H9 (cell line): ENCODE measurements around the gene NUDT7. TPM values are rescaled to one million over a fixed set of nuclear protein-coding genes. Genes with fewer than 3 reads are reported as not detected.

Source experiments
- DNase-seq: peaks from one replicate; pipeline ENCODE4 v3.0.0-alpha.2; 2017
- H2AFZ ChIP-seq: one replicate; pipeline ENCODE4 v1.6.1; 2013; ENCODE audit warnings: mild to moderate bottlenecking, low read length, control low read depth, moderate library complexity
- H2AK5ac ChIP-seq: 2 replicates; pipeline ENCODE4 v1.6.1; 2013; ENCODE audit warnings: low read length, control low read depth, mixed read lengths; ENCODE audit not compliant: insufficient read length
- H2BK120ac ChIP-seq: one replicate; pipeline ENCODE4 v1.6.1; 2013; ENCODE audit warnings: low read depth, mild to moderate bottlenecking, low read length, control low read depth, inconsistent platforms; ENCODE audit not compliant: poor library complexity, severe bottlenecking
- H2BK12ac ChIP-seq: 2 replicates; pipeline ENCODE4 v1.6.1; 2013; ENCODE audit warnings: low read length, control low read depth, mixed read lengths, low read depth; ENCODE audit not compliant: insufficient read length
- H2BK15ac ChIP-seq: 2 replicates; pipeline ENCODE4 v1.6.1; 2013; ENCODE audit warnings: low read depth, low read length, control low read depth
- H2BK20ac ChIP-seq: one replicate; pipeline ENCODE4 v1.6.1; 2013; ENCODE audit warnings: low read depth, mild to moderate bottlenecking, low read length, control low read depth, inconsistent platforms; ENCODE audit not compliant: poor library complexity, severe bottlenecking
- H2BK5ac ChIP-seq: 2 replicates; pipeline ENCODE4 v1.6.1; 2013; ENCODE audit warnings: low read length, control low read depth, mixed read lengths; ENCODE audit not compliant: insufficient read length
- H3K14ac ChIP-seq: 2 replicates; pipeline ENCODE4 v1.6.1; 2013; ENCODE audit warnings: low read length, control low read depth; ENCODE audit not compliant: insufficient read depth
- H3K18ac ChIP-seq: 2 replicates; pipeline ENCODE4 v1.6.1; 2013; ENCODE audit warnings: low read depth, mild to moderate bottlenecking, mixed read lengths, low read length, control low read depth; ENCODE audit not compliant: insufficient read length
- H3K23ac ChIP-seq: 2 replicates; pipeline ENCODE4 v1.6.1; 2013; ENCODE audit warnings: low read length, control low read depth, mixed read lengths, low read depth; ENCODE audit not compliant: insufficient read length
- H3K23me2 ChIP-seq: 2 replicates; pipeline ENCODE4 v1.6.1; 2013; ENCODE audit warnings: low read depth, mild to moderate bottlenecking, mixed read lengths, low read length, control low read depth; ENCODE audit not compliant: insufficient read length, poor library complexity, severe bottlenecking
- H3K27ac ChIP-seq: 2 replicates; pipeline ENCODE4 v1.5.1; 2013; ENCODE audit warnings: low read length, control low read depth, mixed read lengths, low read depth; ENCODE audit not compliant: insufficient read length
- H3K27me3 ChIP-seq: 2 replicates; pipeline ENCODE4 v1.6.1; 2013; ENCODE audit warnings: low read length, control low read depth, inconsistent platforms; ENCODE audit not compliant: insufficient read depth
- H3K4ac ChIP-seq: 2 replicates; pipeline ENCODE4 v1.6.1; 2013; ENCODE audit warnings: low read depth, mild to moderate bottlenecking, control low read depth, inconsistent platforms, low read length, moderate library complexity
- H3K4me1 ChIP-seq: 2 replicates; pipeline ENCODE4 v1.6.1; 2013; ENCODE audit warnings: low read length, control low read depth, inconsistent platforms; ENCODE audit not compliant: insufficient read depth
- H3K4me2 ChIP-seq: 2 replicates; pipeline ENCODE4 v1.6.1; 2013; ENCODE audit warnings: low read length, control low read depth, mixed read lengths; ENCODE audit not compliant: insufficient read length, insufficient read depth
- H3K56ac ChIP-seq: 2 replicates; pipeline ENCODE4 v1.6.1; 2013; ENCODE audit warnings: low read depth, mild to moderate bottlenecking, mixed read lengths, low read length, control low read depth; ENCODE audit not compliant: insufficient read length
- H3K79me1 ChIP-seq: 2 replicates; pipeline ENCODE4 v1.6.1; 2013; ENCODE audit warnings: low read depth, mild to moderate bottlenecking, moderate library complexity, low read length, control low read depth, inconsistent platforms; ENCODE audit not compliant: insufficient read depth, poor library complexity, severe bottlenecking
- H3K79me2 ChIP-seq: 2 replicates; pipeline ENCODE4 v1.6.1; 2013; ENCODE audit warnings: low read length, control low read depth, inconsistent platforms; ENCODE audit not compliant: insufficient read depth
- H3K9ac ChIP-seq: 2 replicates; pipeline ENCODE4 v1.6.1; 2013; ENCODE audit warnings: low read length, control low read depth, mixed read lengths; ENCODE audit not compliant: insufficient read length; ENCODE audit errors: extremely low read depth
- H3K9me3 ChIP-seq: one replicate; pipeline ENCODE4 v1.6.1; 2013; ENCODE audit warnings: low read depth, low read length, inconsistent platforms; ENCODE audit not compliant: control insufficient read depth
- H3T11ph ChIP-seq: one replicate; pipeline ENCODE4 v1.6.1; 2013; ENCODE audit warnings: mild to moderate bottlenecking, low read length, control low read depth, inconsistent platforms
- H4K20me1 ChIP-seq: one replicate; pipeline ENCODE4 v1.6.1; 2013; ENCODE audit not compliant: control insufficient read depth, insufficient read length, insufficient read depth
- H4K5ac ChIP-seq: 2 replicates; pipeline ENCODE4 v1.6.1; 2013; ENCODE audit warnings: low read depth, mild to moderate bottlenecking, mixed read lengths, low read length, control low read depth; ENCODE audit not compliant: insufficient read length
- H4K8ac ChIP-seq: replicated peaks from 2 replicates; pipeline ENCODE4 v1.6.1; 2013; ENCODE audit warnings: low read length, control low read depth, mixed read lengths, low read depth; ENCODE audit not compliant: insufficient read length
- H4K91ac ChIP-seq: 2 replicates; pipeline ENCODE4 v1.6.1; 2013; ENCODE audit warnings: low read depth, mild to moderate bottlenecking, moderate library complexity, mixed read lengths, low read length, control low read depth; ENCODE audit not compliant: insufficient read length
- H3K27ac Mint-ChIP-seq, 3 experiments: 2 replicates in 2 of 3; 3 replicates in 1 of 3; pipeline ENCODE4 v1.8.0; 2020 to 2021; ENCODE audit warnings: mixed read lengths in 3 of 3, mild to moderate bottlenecking in 1 of 3, moderate library complexity in 1 of 3
- H3K27me3 Mint-ChIP-seq: 2 replicates; pipeline ENCODE4 v1.8.0; 2021; ENCODE audit warnings: low read depth, mild to moderate bottlenecking, moderate library complexity, mixed read lengths
- H3K36me3 Mint-ChIP-seq, 3 experiments: 2 replicates in 2 of 3; 3 replicates in 1 of 3; pipeline ENCODE4 v1.8.0; 2020 to 2021; ENCODE audit warnings: low read depth in 3 of 3, mixed read lengths in 3 of 3; ENCODE audit not compliant: insufficient read depth in 1 of 3
- H3K4me1 Mint-ChIP-seq, 2 experiments: 2 replicates each; pipeline ENCODE4 v1.8.0; 2020; ENCODE audit warnings: mixed read lengths in 2 of 2
- H3K4me3 Mint-ChIP-seq, 2 experiments: 2 replicates in 1 of 2; 3 replicates in 1 of 2; pipeline ENCODE4 v1.8.0; 2020 to 2021; ENCODE audit warnings: mild to moderate bottlenecking in 2 of 2, mixed read lengths in 2 of 2, moderate library complexity in 1 of 2
- H3K9me3 Mint-ChIP-seq, 2 experiments: 2 replicates in 1 of 2; 3 replicates in 1 of 2; pipeline ENCODE4 v1.8.0; 2020; ENCODE audit warnings: mild to moderate bottlenecking in 2 of 2, mixed read lengths in 2 of 2, moderate library complexity in 1 of 2
- CTCF ChIP-seq: fragments of 200-600 bp; sonication (generic); conservative IDR thresholded peaks from 3 replicates; pipeline ENCODE4 v1.8.0; 2021; ENCODE audit warnings: antibody characterized with exemption, mild to moderate bottlenecking
- WGBS: extraction: QIAGEN DNeasy Blood & Tissue Kit; methylation state at CpG from one replicate; pipeline ENCODE4 v1.1.7; 2013; ENCODE audit warnings: missing lambda C conversion rate, low lambda C conversion rate, mixed read lengths; ENCODE audit not compliant: insufficient read length; ENCODE audit errors: extremely low coverage; 5-methylcytosine and 5-hydroxymethylcytosine counted together
- total RNA-seq: library from RNA; stranded (reverse); gene quantifications from 2 replicates; pipeline ENCODE4 v1.2.1, GENCODE V29; 2021

Gene NUDT7
- total RNA-seq, 1 experiment from 2014 or later: 6.8 TPM

- H2BK20ac ChIP-seq: no peak overlapping the region
- H3K27ac ChIP-seq: no peak overlapping the region
- H4K20me1 ChIP-seq: no peaks in the 10 kb centered on the region
- H3K23me2 ChIP-seq: no peaks in the 10 kb centered on the region
- Mint-ChIP-seq H3K4me1 (no peaks in the 10 kb centered on the region), H3K36me3 (no peaks in the 10 kb centered on the region), H3K4me3 (no peak overlapping the region), H3K9me3 (no peaks in the 10 kb centered on the region), H3K27ac (no peak overlapping the region), H3K27me3 (peaks cover 10% of the 10 kb centered on the region)
- no peak overlapping the region for H3K9ac ChIP-seq
- H2BK5ac ChIP-seq: no peak overlapping the region
- no peak overlapping the region for H2AFZ ChIP-seq
- no peak overlapping the region for H2BK15ac ChIP-seq
- DNase-seq: no peak
- H3K23ac ChIP-seq: no peak overlapping the region
- H4K8ac ChIP-seq: no peak overlapping the region
- no peaks in the 10 kb centered on the region for H3K27me3 ChIP-seq
- H3K4ac ChIP-seq: no peak overlapping the region
- H4K91ac ChIP-seq: no peak overlapping the region
- no peak for TF ChIP-seq CTCF
- no peaks in the 10 kb centered on the region for H3K4me1 ChIP-seq
- no peak overlapping the region for H2BK12ac ChIP-seq
- H3K56ac ChIP-seq: no peak overlapping the region
- H3K79me2 ChIP-seq: no peaks in the 10 kb centered on the region
- no peak overlapping the region for H4K5ac ChIP-seq
- H3K14ac ChIP-seq: no peak overlapping the region
- H3K4me2 ChIP-seq: no peak overlapping the region
- H2BK120ac ChIP-seq: no peak overlapping the region
- no peak overlapping the region for H2AK5ac ChIP-seq
- no peaks in the 10 kb centered on the region for H3K9me3 ChIP-seq
- no peak overlapping the region for H3K18ac ChIP-seq
- no peaks in the 10 kb centered on the region for H3K79me1 ChIP-seq
- WGBS: no CpG with 5 or more reads among the region's 7 CpGs
- no peak overlapping the region for H3T11ph ChIP-seq
Observed at GRCh38 chr16:77748421-77749005, 26.2 kb downstream of the NUDT7 start.
